PC-3 (cell line): ENCODE results near the gene RCSD1.

Experiments used
- EZH2 ChIP-seq: fragments of 300-600 bp; sonication (generic); IDR thresholded peaks from one replicate; pipeline ENCODE4 v1.6.1; 2017; ENCODE audit warnings: antibody characterized with exemption, mild to moderate bottlenecking, low read length; ENCODE audit not compliant: unreplicated experiment
- TF ChIP-seq, protein P1 (sequence below): fragments of 300-600 bp; sonication (generic); conservative IDR thresholded peaks from 2 replicates; pipeline ENCODE4 v1.5.1; 2017; ENCODE audit warnings: antibody characterized with exemption, low read depth, mild to moderate bottlenecking, low read length

DNA sequence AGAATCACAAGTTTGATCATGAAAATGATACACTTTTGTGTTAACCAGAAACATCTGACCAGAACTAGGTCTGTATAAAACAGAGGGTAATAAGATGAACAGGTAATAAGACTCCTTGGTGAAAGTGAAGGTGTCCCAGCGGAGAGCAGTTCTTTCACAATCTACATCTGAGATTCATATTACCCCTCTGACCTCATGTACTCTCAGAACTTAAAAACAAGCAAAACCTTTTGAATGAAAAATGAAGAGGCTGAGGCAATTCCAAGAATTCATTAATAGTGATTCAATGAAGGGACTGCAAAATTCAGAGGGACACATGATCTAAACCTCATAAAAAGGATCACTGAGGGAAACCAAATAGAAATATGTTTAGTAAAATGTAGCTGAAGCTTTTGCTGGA, 80.8 kb downstream of the RCSD1 start:
- no peak for TF ChIP-seq EZH2
- TF ChIP-seq, protein P1, sequence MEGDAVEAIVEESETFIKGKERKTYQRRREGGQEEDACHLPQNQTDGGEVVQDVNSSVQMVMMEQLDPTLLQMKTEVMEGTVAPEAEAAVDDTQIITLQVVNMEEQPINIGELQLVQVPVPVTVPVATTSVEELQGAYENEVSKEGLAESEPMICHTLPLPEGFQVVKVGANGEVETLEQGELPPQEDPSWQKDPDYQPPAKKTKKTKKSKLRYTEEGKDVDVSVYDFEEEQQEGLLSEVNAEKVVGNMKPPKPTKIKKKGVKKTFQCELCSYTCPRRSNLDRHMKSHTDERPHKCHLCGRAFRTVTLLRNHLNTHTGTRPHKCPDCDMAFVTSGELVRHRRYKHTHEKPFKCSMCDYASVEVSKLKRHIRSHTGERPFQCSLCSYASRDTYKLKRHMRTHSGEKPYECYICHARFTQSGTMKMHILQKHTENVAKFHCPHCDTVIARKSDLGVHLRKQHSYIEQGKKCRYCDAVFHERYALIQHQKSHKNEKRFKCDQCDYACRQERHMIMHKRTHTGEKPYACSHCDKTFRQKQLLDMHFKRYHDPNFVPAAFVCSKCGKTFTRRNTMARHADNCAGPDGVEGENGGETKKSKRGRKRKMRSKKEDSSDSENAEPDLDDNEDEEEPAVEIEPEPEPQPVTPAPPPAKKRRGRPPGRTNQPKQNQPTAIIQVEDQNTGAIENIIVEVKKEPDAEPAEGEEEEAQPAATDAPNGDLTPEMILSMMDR: no peak
